HCT116 (cell line): ENCODE measurements around the gene CBLIF. TPM values are rescaled to one million over a fixed set of nuclear protein-coding genes. Genes with fewer than 3 reads are reported as not detected.

Source experiments
- ATAC-seq: fragments of 200-7000 bp; cut with Tn5 transposase; 2 replicates; pipeline ENCODE4 v1.9.1; 2020; ENCODE audit warnings: mild to moderate bottlenecking, moderate library complexity
- BruUV-seq: library from RNA; stranded (reverse); fragments of 400-500 nt; replicated peaks from 2 replicates; lab custom pipeline; 2021; lab: Mats Ljungman, UMichigan
- CTCF ChIA-PET: fragments of 300-600 bp; sonication (Branson Sonifier 250); formaldehyde crosslinking; loops from one replicate; lab custom pipeline; 2021; ENCODE audit warnings: antibody characterized with exemption; lab: Charles Lee
- POLR2A ChIA-PET: fragments of 300-600, 350-600 bp; sonication (Branson Sonifier 250); formaldehyde crosslinking; loops from one replicate; lab custom pipeline; 2021; ENCODE audit warnings: antibody characterized with exemption; lab: Charles Lee
- RAD21 ChIA-PET, 2 experiments: fragments of 300-600 bp; sonication (Branson Sonifier 250); formaldehyde crosslinking; loops; one replicate each; lab custom pipeline; 2023; ENCODE audit warnings: low total read pairs in 2 of 2; ENCODE audit not compliant: uncharacterized antibody in 2 of 2, unreplicated experiment in 2 of 2, low non-redundant PET in 1 of 2; lab: Charles Lee
- DNase-seq: peaks from one replicate; pipeline ENCODE4 v3.0.0-alpha.2; 2010; ENCODE audit warnings: low read depth, low spot score
- H2AFZ ChIP-seq: fragments of 200-600 bp; shearing (Covaris generic), sonication (generic); 2 replicates; pipeline ENCODE4 v1.6.1; 2017; ENCODE audit warnings: low read depth, mixed run types, mixed read lengths, antibody characterized with exemption, low read length; ENCODE audit not compliant: poor library complexity, severe bottlenecking
- H3K27ac ChIP-seq: 2 replicates; pipeline ENCODE4 v1.5.1; 2012; ENCODE audit warnings: low read depth, low read length
- H3K27me3 ChIP-seq: fragments of 200-600 bp; sonication (generic); 2 replicates; pipeline ENCODE4 v1.6.1; 2016; ENCODE audit warnings: mixed run types, low read length, mixed read lengths; ENCODE audit not compliant: insufficient read depth
- H3K36me3 ChIP-seq, 2 experiments: fragments of 200-500 bp in 1 of 2; fragments of 200-600 bp in 1 of 2; sonication (Bioruptor generic) in 1 of 2; sonication (generic) in 1 of 2; 2 replicates each; pipeline versions ENCODE4 v1.5.1 to v1.6.1; 2014 to 2016; ENCODE audit warnings: low read length in 2 of 2, inconsistent platforms in 1 of 2, mixed read lengths in 1 of 2, mixed run types in 1 of 2; ENCODE audit not compliant: insufficient read depth in 2 of 2, control insufficient read depth in 1 of 2
- H3K4me1 ChIP-seq, 2 experiments: fragments of 200-600 bp in 1 of 2; sonication (generic) in 1 of 2; 2 replicates each; pipeline versions ENCODE4 v1.5.1 to v1.6.1; 2012 to 2017; ENCODE audit warnings: low read length in 2 of 2, inconsistent platforms in 1 of 2, mild to moderate bottlenecking in 1 of 2, mixed read lengths in 1 of 2, mixed run types in 1 of 2, moderate library complexity in 1 of 2; ENCODE audit not compliant: insufficient read depth in 2 of 2, control insufficient read depth in 1 of 2
- H3K4me2 ChIP-seq: fragments of 200-600 bp; sonication (generic); 2 replicates; pipeline ENCODE4 v1.6.1; 2017; ENCODE audit warnings: mixed run types, low read length, mixed read lengths
- H3K4me3 ChIP-seq, 2 experiments: fragments of 200-600 bp in 1 of 2; sonication (generic) in 1 of 2; replicated peaks in 1 of 2; 2 replicates each; pipeline ENCODE4 v1.5.1; 2011 to 2016; ENCODE audit warnings: low read length in 2 of 2, control low read depth in 1 of 2, low read depth in 1 of 2, mild to moderate bottlenecking in 1 of 2, mixed read lengths in 1 of 2, mixed run types in 1 of 2
- H3K79me2 ChIP-seq: fragments of 200-600 bp; sonication (generic); 2 replicates; pipeline ENCODE4 v1.6.1; 2017; ENCODE audit warnings: mild to moderate bottlenecking, mixed run types, low read length, moderate library complexity, mixed read lengths; ENCODE audit not compliant: insufficient read depth
- H3K9ac ChIP-seq: fragments of 200-600 bp; sonication (generic); 2 replicates; pipeline ENCODE4 v1.6.1; 2016; ENCODE audit warnings: low read length, mixed read lengths
- H3K9me2 ChIP-seq: fragments of 200-600 bp; sonication (generic), shearing (Covaris generic); 2 replicates; pipeline ENCODE4 v1.6.1; 2017; ENCODE audit warnings: mixed run types, mild to moderate bottlenecking, moderate library complexity; ENCODE audit not compliant: insufficient read depth
- H3K9me3 ChIP-seq, 2 experiments: fragments of 200-500 bp in 1 of 2; fragments of 200-600 bp in 1 of 2; sonication (Bioruptor generic) in 1 of 2; sonication (generic) in 1 of 2; 2 replicates each; pipeline ENCODE4 v1.6.1; 2014 to 2017; ENCODE audit warnings: low read length in 2 of 2, mixed read lengths in 2 of 2, inconsistent platforms in 1 of 2, low read depth in 1 of 2, mild to moderate bottlenecking in 1 of 2, mixed run types in 1 of 2, moderate library complexity in 1 of 2; ENCODE audit not compliant: control insufficient read depth in 1 of 2, insufficient read depth in 1 of 2
- H4K20me1 ChIP-seq: fragments of 200-600 bp; sonication (generic), shearing (Covaris generic); 2 replicates; pipeline ENCODE4 v1.6.1; 2017; ENCODE audit warnings: mixed run types, mild to moderate bottlenecking, moderate library complexity; ENCODE audit not compliant: insufficient read depth
- ATF3 ChIP-seq: IDR thresholded peaks from 2 replicates; pipeline ENCODE4 v1.6.1; 2012
- CEBPB ChIP-seq: IDR thresholded peaks from 2 replicates; pipeline ENCODE4 v1.6.1; 2012; ENCODE audit warnings: low read depth
- CTCF ChIP-seq, 3 experiments: fragments of 200-600 bp in 1 of 3; sonication (generic) in 1 of 3; IDR thresholded peaks in 2 of 3; conservative IDR thresholded peaks in 1 of 3; 2 replicates each; pipeline ENCODE4 v1.5.1; 2012 to 2017; ENCODE audit warnings: low read depth in 2 of 3, low read length in 2 of 3, antibody characterized with exemption in 1 of 3, borderline replicate concordance in 1 of 3, control low read depth in 1 of 3, mild to moderate bottlenecking in 1 of 3, mixed read lengths in 1 of 3, mixed run types in 1 of 3, moderate library complexity in 1 of 3; ENCODE audit not compliant: insufficient read depth in 1 of 3
- EGR1 ChIP-seq: IDR thresholded peaks from 2 replicates; pipeline ENCODE4 v1.6.1; 2012; ENCODE audit warnings: low read depth
- FOSL1 ChIP-seq: IDR thresholded peaks from 2 replicates; pipeline ENCODE4 v1.6.1; 2012; ENCODE audit warnings: low read depth
- JUND ChIP-seq: IDR thresholded peaks from 2 replicates; pipeline ENCODE4 v1.6.1; 2012
- MAX ChIP-seq: IDR thresholded peaks from 2 replicates; pipeline ENCODE4 v1.6.1; 2012
- REST ChIP-seq: IDR thresholded peaks from 2 replicates; pipeline ENCODE4 v1.6.1; 2012; ENCODE audit warnings: low read depth
- SIN3A ChIP-seq: IDR thresholded peaks from 2 replicates; pipeline ENCODE4 v1.6.1; 2012; ENCODE audit warnings: low read depth
- SP1 ChIP-seq: IDR thresholded peaks from 2 replicates; pipeline ENCODE4 v1.6.1; 2012; ENCODE audit warnings: low read depth
- TCF7L2 ChIP-seq: IDR thresholded peaks from 2 replicates; pipeline ENCODE4 v1.7.0; 2011; ENCODE audit warnings: borderline replicate concordance, inconsistent platforms; ENCODE audit not compliant: insufficient read depth, insufficient read length; ENCODE audit errors: extremely low read depth
- YY1 ChIP-seq: IDR thresholded peaks from 2 replicates; pipeline ENCODE4 v1.6.1; 2011; ENCODE audit warnings: low read length, low read depth, moderate library complexity, mild to moderate bottlenecking; ENCODE audit not compliant: insufficient replicate concordance; ENCODE audit errors: extremely low read depth
- ZFX ChIP-seq: fragments of 450-650 bp; IDR thresholded peaks from 2 replicates; pipeline ENCODE4 v1.6.1; 2017
- ZNF274 ChIP-seq: fragments of 200-500 bp; sonication (Bioruptor generic); IDR thresholded peaks from 2 replicates; pipeline ENCODE4 v1.6.1; 2014; ENCODE audit warnings: mild to moderate bottlenecking, low read depth, low read length, inconsistent platforms
- intact Hi-C: fragments of 100-400 bp; cut with micrococcal nuclease; formaldehyde crosslinking; loops from 2 replicates; pipeline ENCODE4 v1.10.0; 2022
- total RNA-seq: library from RNA; stranded (reverse); gene quantifications from one replicate; pipeline ENCODE4 v1.2.1, GENCODE V29; 2021; ENCODE audit not compliant: unreplicated experiment

CBLIF gene
- total RNA-seq, 1 experiment from 2014 or later, result not detected

GRCh38 chr11:59857439-59858434 lies 12.4 kb upstream of the CBLIF start (continued):
- no peak for TF ChIP-seq CTCF (IDR thresholded peaks at IDR 0.05 in 2 of 3, conservative IDR thresholded peaks at IDR 0.05 in 1 of 3; ENCODE audit: borderline replicate concordance in 1 of 3, insufficient read depth in 1 of 3, low read depth in 2 of 3, low read length in 2 of 3)
- TF ChIP-seq EGR1, result 0 out of 2 replicates have a peak, but pooled peaks have one; percentile 21
- TF ChIP-seq CEBPB, result peak; percentile 37
- peak; percentile 83 for TF ChIP-seq JUND
- no peak for TF ChIP-seq YY1
- TF ChIP-seq SP1, result peak; percentile 77

- ChIA-PET CTCF (no interaction called here), POLR2A (no interaction called here), RAD21 (no interaction called here)
- Histone ChIP-seq H3K9me3 (no peaks in the 10 kb centered on the region), H3K27ac (no peak overlapping the region), H3K9me2 (no peaks in the 10 kb centered on the region), H3K4me3 (no peak overlapping the region), H3K4me2 (no peak overlapping the region), H2AFZ (no peak overlapping the region), H3K79me2 (no peaks in the 10 kb centered on the region), H3K4me1 (peaks cover 28 to 45% of the 10 kb centered on the region in 2 experiments), H3K9ac (no peak overlapping the region), H3K27me3 (no peaks in the 10 kb centered on the region), H3K36me3 (no peaks in the 10 kb centered on the region), H4K20me1 (no peaks in the 10 kb centered on the region)
- intact Hi-C loops, result no loop called here
- no peak for ATAC-seq
- TF ChIP-seq MAX, result no peak
- no peak for TF ChIP-seq SIN3A
- TF ChIP-seq ZNF274, result no peak
- TF ChIP-seq ZFX, result no peak
- TF ChIP-seq ATF3, result no peak
- no peak for TF ChIP-seq FOSL1
- TF ChIP-seq CTCF (IDR thresholded peaks at IDR 0.05 in 2 of 3, conservative IDR thresholded peaks at IDR 0.05 in 1 of 3; ENCODE audit: borderline replicate concordance in 1 of 3, insufficient read depth in 1 of 3, low read depth in 2 of 3, low read length in 2 of 3), result no peak
- TF ChIP-seq TCF7L2, result no peak
- TF ChIP-seq CEBPB, result no peak
- no peak for TF ChIP-seq YY1
- TF ChIP-seq REST, result no peak
- TF ChIP-seq SP1, result no peak
- DNase-seq, result no peak
- BruUV-seq, result no TSS peak
Measured at GRCh38 chr11:59854871-59855270, 9.6 kb upstream of the CBLIF start.
